GM12878 (cell line): ENCODE results near the gene NRP1. TPM values are rescaled to one million over a fixed set of nuclear protein-coding genes. Genes with fewer than 3 reads are reported as not detected.
"Not testable (repeated sequence)": the region's sequence is repeated elsewhere in the genome, so short reads cannot be mapped to it uniquely, and the experiment has no call there.

Experiments used
- ATAC-seq: fragments of 200-7000 bp; cut with Tn5 transposase; 3 replicates; pipeline ENCODE4 v1.9.1; 2020; ENCODE audit warnings: mild to moderate bottlenecking, moderate library complexity
- Bru-seq: library from RNA; stranded (reverse); fragments of 400-500 nt; gene quantifications from one replicate; lab custom pipeline; 2021; lab: Mats Ljungman, UMichigan
- BruChase-seq, 2 experiments: library from RNA; stranded (reverse); fragments of 400-500 nt; gene quantifications; one replicate each; lab custom pipeline; 2021; lab: Mats Ljungman, UMichigan
- BruUV-seq: library from RNA; stranded (reverse); fragments of 400-500 nt; replicated peaks from 2 replicates; lab custom pipeline; 2021; lab: Mats Ljungman, UMichigan
- CTCF ChIA-PET: fragments of 300-600 bp; sonication (Branson Sonifier 250); formaldehyde crosslinking; extraction: SDS; loops from one replicate; lab custom pipeline; 2021; ENCODE audit warnings: inconsistent platforms; lab: Yijun Ruan, JAX
- POLR2A ChIA-PET: fragments of 350-600 bp; formaldehyde crosslinking; extraction: SDS; loops from one replicate; lab custom pipeline; 2021; ENCODE audit warnings: inconsistent platforms; lab: Charles Lee
- RAD21 ChIA-PET: fragments of 300-600 bp; sonication (Branson Sonifier 250); formaldehyde crosslinking; loops from one replicate; lab custom pipeline; 2023; ENCODE audit warnings: antibody characterized with exemption; ENCODE audit not compliant: unreplicated experiment; lab: Charles Lee
- SMC1A ChIA-PET: fragments of 300-600 bp; sonication (Branson Sonifier 250); formaldehyde crosslinking; loops from one replicate; lab custom pipeline; 2023; ENCODE audit not compliant: unreplicated experiment, uncharacterized antibody; lab: Charles Lee
- DNase-seq: peaks from one replicate; pipeline ENCODE4 v3.0.0-alpha.2; 2011; ENCODE audit warnings: low read depth, low spot score
- FAIRE-seq: peaks from 3 replicates; lab custom pipeline; 2011; peaks lifted over from hg19 to GRCh38; lab: Jason Lieb, UNC
- H2AFZ ChIP-seq: 2 replicates; pipeline ENCODE4 v1.6.0; 2011; ENCODE audit warnings: low read depth, low read length, control low read depth; ENCODE audit not compliant: control insufficient read depth
- H3K27ac ChIP-seq: 2 replicates; pipeline ENCODE4 v1.5.1; 2011; ENCODE audit warnings: control low read depth; ENCODE audit not compliant: control insufficient read depth, insufficient read depth
- H3K27me3 ChIP-seq, 2 experiments: replicated peaks in 1 of 2; 2 replicates each; pipeline versions ENCODE4 v1.6.0 to v1.6.1; 2011; ENCODE audit warnings: low read length in 1 of 2; ENCODE audit not compliant: control insufficient read depth in 2 of 2, insufficient read depth in 2 of 2
- H3K36me3 ChIP-seq, 2 experiments: 2 replicates each; pipeline ENCODE4 v1.5.1; 2011; ENCODE audit warnings: low read length in 1 of 2; ENCODE audit not compliant: control insufficient read depth in 2 of 2, insufficient read depth in 2 of 2
- H3K4me1 ChIP-seq: 2 replicates; pipeline ENCODE4 v1.6.1; 2011; ENCODE audit warnings: mild to moderate bottlenecking, low read length, moderate library complexity, mixed read lengths; ENCODE audit not compliant: control insufficient read depth, insufficient read depth
- H3K4me2 ChIP-seq: 2 replicates; pipeline ENCODE4 v1.6.0; 2011; ENCODE audit warnings: control low read depth; ENCODE audit not compliant: control insufficient read depth, insufficient read depth
- H3K4me3 ChIP-seq: fragments of 200-600 bp; sonication (generic); 2 replicates; pipeline ENCODE4 v1.5.1; 2016
- H3K79me2 ChIP-seq: 2 replicates; pipeline ENCODE4 v1.6.0; 2011; ENCODE audit warnings: low read length; ENCODE audit not compliant: control insufficient read depth, insufficient read depth
- H3K9ac ChIP-seq: 2 replicates; pipeline ENCODE4 v1.8.0; 2011; ENCODE audit warnings: low read length, control low read depth, mixed read lengths; ENCODE audit not compliant: control insufficient read depth, insufficient read depth
- H3K9me3 ChIP-seq: replicated peaks from 3 replicates; pipeline ENCODE4 v1.5.1; 2011; ENCODE audit warnings: mild to moderate bottlenecking, low read length; ENCODE audit not compliant: control insufficient read depth, insufficient read depth
- H4K20me1 ChIP-seq: 2 replicates; pipeline ENCODE4 v1.6.0; 2011; ENCODE audit not compliant: control insufficient read depth, insufficient read depth
- GATAD2B ChIP-seq: fragments of 450-650 bp; conservative IDR thresholded peaks from 2 replicates; pipeline ENCODE4 v1.6.1; 2017; ENCODE audit warnings: low read depth, mild to moderate bottlenecking, moderate library complexity
- IKZF1 ChIP-seq: fragments of 450-650 bp; conservative IDR thresholded peaks from 2 replicates; pipeline ENCODE4 v1.6.1; 2017; ENCODE audit warnings: antibody characterized with exemption, mild to moderate bottlenecking
- ZNF384 ChIP-seq: IDR thresholded peaks from 2 replicates; pipeline ENCODE4 v1.6.1; 2012; ENCODE audit warnings: low read depth, mild to moderate bottlenecking, low read length, improper control_type of control experiment, borderline replicate concordance
- WGBS: methylation state at CpG from one replicate; pipeline ENCODE4 v1.1.6; 2016; ENCODE audit warnings: low lambda C conversion rate; ENCODE audit not compliant: insufficient replicate concordance, insufficient coverage; ENCODE audit errors: missing lambda C conversion rate; 5-methylcytosine and 5-hydroxymethylcytosine counted together
- in situ Hi-C: fragments of 300-500 bp; cut with MboI; formaldehyde crosslinking; loops from 9 replicates; pipeline ENCODE4 v1.14.3; 2018; ENCODE audit warnings: mixed read lengths
- intact Hi-C: fragments of 100-400 bp; cut with micrococcal nuclease; formaldehyde crosslinking; loops from one replicate; pipeline ENCODE4 v1.14.2; 2022; ENCODE audit not compliant: unreplicated experiment
- long read RNA-seq, 2 experiments: library from polyadenylated mRNA; unstranded; transcript quantifications; one replicate each; pipeline ENCODE4 v2.0.0, GENCODE V29; 2019 to 2020
- polyA minus RNA-seq, 3 experiments: library from RNA; depleted of rRNA, polyadenylated mRNA; stranded (reverse); fragments of >200 nt; gene quantifications; 2 replicates each; pipeline ENCODE4 v1.2.3, GENCODE V29; 2011
- polyA plus RNA-seq, 11 experiments: library from polyadenylated mRNA; depleted of rRNA in 4 of 11; unstranded in 6 of 11; stranded (reverse) in 5 of 11; fragments of >200 nt; fragmentation: Nextera tagmentation in 4 of 11; fragmentation: Illumina TruSeq in 1 of 11; extraction: Ambion mirVana in 4 of 11; extraction: Trizol in 1 of 11; gene quantifications; 1 replicate in 1 of 11; 2 replicates in 10 of 11; pipeline versions ENCODE4 v1.2.1 to v1.2.3, GENCODE V29; 2011 to 2016; ENCODE audit warnings: inconsistent platforms in 2 of 11, missing spikeins in 2 of 11, low read depth in 1 of 11
- total RNA-seq, 4 experiments: library from RNA; depleted of rRNA in 3 of 4; stranded (reverse); fragments of >200 nt in 3 of 4; fragmentation: Illumina TruSeq in 1 of 4; extraction: Trizol in 1 of 4; gene quantifications; 2 replicates each; pipeline versions ENCODE4 v1.2.1 to v1.2.3, GENCODE V29; 2013 to 2021
- TF ChIP-seq, protein P1 (sequence below): fragments of 450-650 bp; IDR thresholded peaks from 2 replicates; pipeline ENCODE4 v1.6.1; 2016; ENCODE audit warnings: mild to moderate bottlenecking

The NRP1 gene
- 0.78 and 0.86 TPM in 2 replicates for total RNA-seq (2013; cell fraction: nucleolus; rRNA removed)
- total RNA-seq (2014; rRNA removed) (0.54 and 0.56 TPM in 2 replicates), total RNA-seq (2014; rRNA removed; fragmentation: Illumina TruSeq; extraction: Trizol) (0.67 and 0.74 TPM in 2 replicates), total RNA-seq (2021) (0.77 and 1.3 TPM in 2 replicates), polyA plus RNA-seq (2011; rRNA removed) (11.1 and 12.1 TPM in 2 replicates), polyA plus RNA-seq (2014; fragmentation: Illumina TruSeq; extraction: Trizol) (0.11 and 0.57 TPM in 2 replicates), polyA plus RNA-seq (2014; fragmentation: Nextera tagmentation; extraction: Ambion mirVana) (under 1 TPM; 0.11 to 0.16 TPM), polyA plus RNA-seq (2014; rRNA removed) (0.18 and 0.31 TPM in 2 replicates), polyA plus RNA-seq (2016; fragmentation: Nextera tagmentation; extraction: Ambion mirVana) (under 1 TPM; 0.28 to 0.47 TPM), polyA minus RNA-seq (2011; rRNA and poly(A)+ RNA removed) (22.4 and 24.3 TPM in 2 replicates), Bru-seq, nascent RNA (percentile 13 among the genes with signal in this experiment), BruChase-seq, experiment 1, labeled RNA remaining after a 6-hour chase (percentile 15 among the genes with signal in this experiment), BruChase-seq, experiment 2, labeled RNA remaining after a 2-hour chase (percentile 11 among the genes with signal in this experiment)
- polyA plus RNA-seq (2011; ENCODE audit: low read depth): not detected
- 7.9 and 8.5 TPM in 2 replicates for polyA plus RNA-seq (2011; cell fraction: cytosol; rRNA removed)
- polyA plus RNA-seq (2011; cell fraction: nucleus; rRNA removed): 16.1 and 19.1 TPM in 2 replicates
- polyA plus RNA-seq (2012): 0.01 TPM in 1 of 2 replicates, not detected in the other
- 9.2 and 13.7 TPM in 2 replicates for polyA minus RNA-seq (2011; cell fraction: cytosol; rRNA and poly(A)+ RNA removed)
- polyA minus RNA-seq (2011; cell fraction: nucleus; rRNA and poly(A)+ RNA removed): 16.8 and 31.2 TPM in 2 replicates
- long read RNA-seq, experiment 1, partial matches to known transcripts: 5 of 17 reads
- long read RNA-seq, experiment 1, other reads (novel, unspliced or antisense): 9 of 17 reads
- long read RNA-seq, experiment 2, transcript NRP1-204 (12 exons, 2,213 nt): major isoform, 6 of 63 reads
- long read RNA-seq, experiment 2, partial matches to known transcripts: 13 of 63 reads
- long read RNA-seq, experiment 2, other reads (novel, unspliced or antisense): 43 of 63 reads

DNA sequence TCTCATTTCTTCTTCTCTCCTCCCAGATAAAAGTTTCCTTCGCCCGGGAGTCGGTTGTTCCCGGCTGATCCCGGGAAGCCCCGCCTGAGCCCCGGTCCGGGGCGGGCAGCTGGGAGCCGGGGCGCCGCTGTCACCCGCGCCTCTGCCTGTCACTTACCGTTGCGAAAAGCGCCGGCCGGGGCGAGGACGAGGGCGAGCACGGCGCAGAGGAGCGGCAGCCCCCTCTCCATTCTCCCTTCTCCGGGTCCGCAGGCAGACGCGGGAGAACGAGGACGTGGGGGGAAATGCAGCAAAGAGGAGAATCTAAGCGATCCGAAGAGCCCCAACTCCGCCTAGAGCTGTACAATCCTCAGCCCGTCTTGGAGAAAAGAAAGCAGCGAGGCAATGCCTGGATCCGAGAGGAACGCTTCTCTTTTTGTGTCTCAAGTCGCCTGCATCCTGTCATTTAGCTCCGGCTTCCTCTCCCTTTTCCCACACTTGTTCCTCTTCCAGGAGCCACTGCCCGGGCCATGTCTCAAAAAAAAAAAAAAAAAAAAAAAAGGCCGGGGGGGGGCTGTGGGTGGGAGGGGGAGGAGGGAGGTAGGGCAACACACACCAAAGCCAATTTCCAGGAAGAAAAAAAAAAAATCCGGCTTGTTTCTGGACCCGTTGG lies at the start of gene NRP1:
Gene NRP1, minus strand, starts transcription at position 515 of the 652 bp plus-strand sequence. Its CDS starts 285 bp downstream, at position 230.
- Histone ChIP-seq H4K20me1 (no peaks in the 10 kb centered on the region), H3K4me1 (no peaks in the 10 kb centered on the region), H3K4me3 (no peak within 1 kb of the TSS), H3K79me2 (no peaks in the 10 kb centered on the region), H3K9me3 (no peaks in the 10 kb centered on the region), H3K27ac (no peak within 1 kb of the TSS), H3K36me3 (no peaks in the 10 kb centered on the region), H2AFZ (no peak within 1 kb of the TSS), H3K9ac (no peak within 1 kb of the TSS), H3K4me2 (peak within 1 kb of the TSS; percentile 31; the same call in 1 of the 2 replicates), H3K27me3 (peaks cover 6 to 7% of the 10 kb centered on the region in 2 experiments)
- intact Hi-C loops (loop anchor here (5.0 to 10.0 kb wide), 4 partner anchors 142 to 1188 kb away; no protein-coding TSS in a partner anchor), in situ Hi-C loops (loop anchor here (5.0 to 10.0 kb wide), 2 partner anchors 1191 to 1303 kb away; no protein-coding TSS in a partner anchor)
- no peak for FAIRE-seq
- RAD21 ChIA-PET: interaction anchor here (0.6 to 4.0 kb wide), 27 partner anchors 8 to 1304 kb away, joined by 3 to 26 read pairs (median 4); no protein-coding TSS in a partner anchor
- DNase-seq: no peak
- BruUV-seq: no TSS peak
- POLR2A ChIA-PET: interaction anchor here (0.5 to 0.6 kb wide), 2 partner anchors 39 to 141 kb away, joined by 3 read pairs; no protein-coding TSS in a partner anchor
- TF ChIP-seq GATAD2B (0 out of 2 replicates have a peak, but pooled peaks have one; percentile 20), IKZF1 (0 out of 2 replicates have a peak, but pooled peaks have one; percentile 46), ZNF384 (no peak)
- TF ChIP-seq, protein P1, sequence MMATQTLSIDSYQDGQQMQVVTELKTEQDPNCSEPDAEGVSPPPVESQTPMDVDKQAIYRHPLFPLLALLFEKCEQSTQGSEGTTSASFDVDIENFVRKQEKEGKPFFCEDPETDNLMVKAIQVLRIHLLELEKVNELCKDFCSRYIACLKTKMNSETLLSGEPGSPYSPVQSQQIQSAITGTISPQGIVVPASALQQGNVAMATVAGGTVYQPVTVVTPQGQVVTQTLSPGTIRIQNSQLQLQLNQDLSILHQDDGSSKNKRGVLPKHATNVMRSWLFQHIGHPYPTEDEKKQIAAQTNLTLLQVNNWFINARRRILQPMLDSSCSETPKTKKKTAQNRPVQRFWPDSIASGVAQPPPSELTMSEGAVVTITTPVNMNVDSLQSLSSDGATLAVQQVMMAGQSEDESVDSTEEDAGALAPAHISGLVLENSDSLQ: peak; percentile 40; the same call in 1 of the 2 replicates
- WGBS: 11% methylated on average over 41 of the region's 44 CpGs
- SMC1A ChIA-PET: interaction anchor here (0.7 to 5.7 kb wide), 15 partner anchors 11 to 1303 kb away, joined by 3 to 52 read pairs (median 4); no protein-coding TSS in a partner anchor
- CTCF ChIA-PET: interaction anchor here (0.6 to 5.6 kb wide), 7 partner anchors 13 to 1304 kb away, joined by 3 to 81 read pairs (median 3); no protein-coding TSS in a partner anchor
- peak; percentile 59 for ATAC-seq

DNA sequence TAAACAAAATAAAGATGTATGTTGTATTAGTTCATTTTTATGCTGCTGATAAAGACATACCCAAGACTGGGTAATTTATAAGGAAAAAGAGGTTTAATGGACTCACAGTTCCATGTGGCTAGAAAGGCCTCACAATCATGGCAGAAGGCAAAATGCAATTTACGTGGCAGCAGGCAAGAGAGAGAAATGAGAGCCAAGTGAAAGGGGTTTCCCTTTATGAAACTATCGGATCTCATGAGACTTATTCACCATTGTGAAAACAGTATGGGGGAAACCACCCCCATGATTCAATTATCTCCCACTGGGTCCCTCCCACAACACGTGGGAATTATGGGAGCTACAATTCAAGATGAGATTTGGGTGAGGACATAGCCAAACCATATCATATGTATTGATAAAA lies 49.7 kb upstream of the NRP1 start:
- SMC1A ChIA-PET: interaction anchor here (1.1 to 1.3 kb wide), 3 partner anchors 20 to 317 kb away, joined by 3 to 4 read pairs (median 3); no protein-coding TSS in a partner anchor
- H3K4me2 ChIP-seq, H3K9ac ChIP-seq, H3K4me1 ChIP-seq, H3K36me3 ChIP-seq, intact Hi-C loops, H3K79me2 ChIP-seq, in situ Hi-C loops, H4K20me1 ChIP-seq, FAIRE-seq, RAD21 ChIA-PET, H3K27ac ChIP-seq, H3K4me3 ChIP-seq, H2AFZ ChIP-seq, POLR2A ChIA-PET, H3K9me3 ChIP-seq, CTCF ChIA-PET, DNase-seq, BruUV-seq, H3K27me3 ChIP-seq, ATAC-seq: not testable (repeated sequence)
- 25% methylated on average over 3 of the region's 3 CpGs for WGBS
